Stimulated activated CD4-positive, alpha-beta T cell treated with anti-CD3 and anti-CD28 coated beads, Interleukin-12 subunit alpha, Interleukin-12 subunit beta, amount 100 ng/mL, for 48 hours (primary cell): ENCODE data around the gene ABCD4.
"Not testable (repeated sequence)": the region's sequence is repeated elsewhere in the genome, so short reads cannot be mapped to it uniquely, and the experiment has no call there.

Source experiments
- DNase-seq, 3 donors: peaks; one replicate each; pipeline ENCODE4 v3.0.0-alpha.2; 2020; ENCODE audit warnings: low read depth in 2 of 3, low spot score in 1 of 3

Gene ABCD4

GRCh38 chr14:74302634-74303569, at the start of gene ABCD4:
Gene ABCD4 (minus strand): TSS chr14:74302934. CDS start chr14:74302912, 22 bp downstream.
- peak; percentile 75 to 84 (median 82) for DNase-seq

- DNase-seq = no peak
Observed at GRCh38 chr14:74350928-74351323, 48.2 kb upstream of the ABCD4 start.

GRCh38 chr14:74350211-74350927, 47.6 kb upstream of the ABCD4 start:
- no peak for DNase-seq

GRCh38 chr14:74349757-74350156, 47.0 kb upstream of the ABCD4 start:
- no peak for DNase-seq

GRCh38 chr14:74348735-74349463, 46.2 kb upstream of the ABCD4 start:
- DNase-seq = no peak

GRCh38 chr14:74348241-74348734, 45.6 kb upstream of the ABCD4 start, which contains the start of gene VRTN:
Gene VRTN (plus strand): TSS chr14:74348471. CDS start chr14:74356784, 8,313 bp downstream.
- no peak for DNase-seq

GRCh38 chr14:74347795-74348100, 45.0 kb upstream of the ABCD4 start:
- no peak for DNase-seq

- DNase-seq = no peak
Observed at GRCh38 chr14:74347097-74347794, 44.5 kb upstream of the ABCD4 start.

- no peak for DNase-seq
Observed at GRCh38 chr14:74346341-74346740, 43.6 kb upstream of the ABCD4 start.

GRCh38 chr14:74333909-74334308, 31.2 kb upstream of the ABCD4 start:
- DNase-seq = no peak

- DNase-seq = not testable (repeated sequence)
Observed at GRCh38 chr14:74329950-74330552, 27.3 kb upstream of the ABCD4 start.

- no peak for DNase-seq
Observed at GRCh38 chr14:74326369-74327152, 23.8 kb upstream of the ABCD4 start.

GRCh38 chr14:74325446-74325845, 22.7 kb upstream of the ABCD4 start:
- DNase-seq = no peak

- no peak for DNase-seq
Observed at GRCh38 chr14:74324931-74325361, 22.2 kb upstream of the ABCD4 start.

- no peak for DNase-seq
Observed at GRCh38 chr14:74314576-74314975, 11.8 kb upstream of the ABCD4 start.

GRCh38 chr14:74313601-74314000, 10.9 kb upstream of the ABCD4 start:
- no peak for DNase-seq

- no peak for DNase-seq
Observed at GRCh38 chr14:74312161-74312560, 9.4 kb upstream of the ABCD4 start.

- no peak for DNase-seq
Observed at GRCh38 chr14:74309125-74310022, 6.6 kb upstream of the ABCD4 start.
